NCI-H82 treated with DMSO at 0.1 percent for 48 hours (cell line): ENCODE results near the gene C19orf47.

Experiments
- DNase-seq: peaks from one replicate; lab custom pipeline; 2025; ENCODE audit not compliant: unreplicated experiment; lab: John Stamatoyannopoulos, UW

The C19orf47 gene

GRCh38 chr19:40321076-40321475 is 27.1 kb downstream of the C19orf47 start:
- no peak for DNase-seq

- DNase-seq, result no peak
Observed at GRCh38 chr19:40320558-40320935, 27.6 kb downstream of the C19orf47 start.

- no peak for DNase-seq
Observed at GRCh38 chr19:40317338-40317737, 30.9 kb downstream of the C19orf47 start.

GRCh38 chr19:40315812-40316470 is 32.3 kb downstream of the C19orf47 start:
- no peak for DNase-seq

- no peak for DNase-seq
Observed at GRCh38 chr19:40314656-40315055, 33.5 kb downstream of the C19orf47 start.

GRCh38 chr19:40313229-40313983 is 34.8 kb downstream of the C19orf47 start:
- DNase-seq, result no peak

- no peak for DNase-seq
Observed at GRCh38 chr19:40312533-40312932, 35.7 kb downstream of the C19orf47 start.

- DNase-seq, result no peak
Observed at GRCh38 chr19:40309666-40310065, 38.5 kb downstream of the C19orf47 start.

- DNase-seq, result peak; percentile 44
Observed at GRCh38 chr19:40305403-40305802, 42.8 kb downstream of the C19orf47 start.

- DNase-seq, result peak; percentile 32
Observed at GRCh38 chr19:40304306-40304705, 43.9 kb downstream of the C19orf47 start.

GRCh38 chr19:40303765-40304164 is 44.4 kb downstream of the C19orf47 start:
- DNase-seq, result no peak

- no peak for DNase-seq
Observed at GRCh38 chr19:40302224-40303011, 45.8 kb downstream of the C19orf47 start.

GRCh38 chr19:40300668-40301067 is 47.5 kb downstream of the C19orf47 start:
- DNase-seq, result no peak

GRCh38 chr19:40298026-40298425 is 50.2 kb downstream of the C19orf47 start:
- no peak for DNase-seq

- no peak for DNase-seq
Observed at GRCh38 chr19:40294560-40294959, 53.6 kb downstream of the C19orf47 start.

GRCh38 chr19:40286971-40287421 is 61.2 kb downstream of the C19orf47 start:
- peak; percentile 13 for DNase-seq

- no peak for DNase-seq
Observed at GRCh38 chr19:40286235-40286970, 61.8 kb downstream of the C19orf47 start.

- DNase-seq, result peak; percentile 100
Observed at GRCh38 chr19:40285353-40286234, 62.6 kb downstream of the C19orf47 start.

GRCh38 chr19:40284501-40285352 is 63.5 kb downstream of the C19orf47 start, which contains the start of gene AKT2:
TSS of gene AKT2 (minus strand) at chr19:40285345. CDS start at chr19:40265267, 20,078 bp downstream.
- peak; percentile 57 for DNase-seq
